Caco-2 (cell line): ENCODE measurements around the gene CRHR1. TPM values are rescaled to one million over a fixed set of nuclear protein-coding genes. Genes with fewer than 3 reads are reported as not detected.

Source experiments
- BruUV-seq: library from RNA; stranded (reverse); fragments of 400-500 nt; replicated peaks from 2 replicates; lab custom pipeline; 2021; lab: Mats Ljungman, UMichigan
- CTCF ChIA-PET: fragments of 300-600 bp; sonication (Branson Sonifier 250); formaldehyde crosslinking; loops from one replicate; lab custom pipeline; 2022; ENCODE audit warnings: antibody characterized with exemption; lab: Charles Lee
- POLR2A ChIA-PET: fragments of 300-600 bp; sonication (Branson Sonifier 250); formaldehyde crosslinking; loops from one replicate; lab custom pipeline; 2022; ENCODE audit warnings: antibody characterized with exemption; lab: Charles Lee
- DNase-seq, 2 experiments: peaks; one replicate each; pipeline versions ENCODE4 v3.0.0 to v3.0.0-alpha.2; 2020 to 2022
- H3K27me3 ChIP-seq: replicated peaks from 2 replicates; pipeline ENCODE4 v1.6.0; 2011; ENCODE audit warnings: low read length; ENCODE audit not compliant: control insufficient read depth, insufficient read depth
- H3K36me3 ChIP-seq: 2 replicates; pipeline ENCODE4 v1.5.1; 2011; ENCODE audit warnings: low read length; ENCODE audit not compliant: control insufficient read depth, insufficient read depth
- H3K4me1 ChIP-seq: fragments of 250-450 bp; sonication (Bioruptor Pico); 2 replicates; pipeline ENCODE4 v1.5.1; 2020; ENCODE audit warnings: mild to moderate bottlenecking
- H3K4me3 ChIP-seq: 2 replicates; pipeline ENCODE4 v1.5.1; 2011; ENCODE audit warnings: low read depth, mild to moderate bottlenecking, control low read depth, low read length
- H3K9me3 ChIP-seq: fragments of 250-450 bp; sonication (Bioruptor Pico); 2 replicates; pipeline ENCODE4 v1.5.1; 2020; ENCODE audit warnings: mild to moderate bottlenecking, moderate library complexity
- H3K27ac Mint-ChIP-seq: one replicate; pipeline ENCODE4 v1.8.0; 2022; ENCODE audit warnings: mixed read lengths; ENCODE audit not compliant: unreplicated experiment
- H3K27me3 Mint-ChIP-seq: one replicate; pipeline ENCODE4 v1.8.0; 2022; ENCODE audit warnings: mixed read lengths; ENCODE audit not compliant: insufficient read depth, unreplicated experiment
- H3K36me3 Mint-ChIP-seq: one replicate; pipeline ENCODE4 v1.8.0; 2022; ENCODE audit warnings: mild to moderate bottlenecking, mixed read lengths; ENCODE audit not compliant: insufficient read depth, unreplicated experiment
- H3K4me1 Mint-ChIP-seq: one replicate; pipeline ENCODE4 v1.8.0; 2022; ENCODE audit warnings: low read depth, mixed read lengths; ENCODE audit not compliant: unreplicated experiment
- H3K4me3 Mint-ChIP-seq: one replicate; pipeline ENCODE4 v1.8.0; 2022; ENCODE audit warnings: mild to moderate bottlenecking, moderate library complexity, mixed read lengths; ENCODE audit not compliant: unreplicated experiment
- H3K9me3 Mint-ChIP-seq: one replicate; pipeline ENCODE4 v1.8.0; 2022; ENCODE audit warnings: mixed read lengths; ENCODE audit not compliant: unreplicated experiment
- intact Hi-C: fragments of 100-400 bp; cut with micrococcal nuclease; formaldehyde crosslinking; loops from one replicate; pipeline ENCODE4 v1.10.0; 2022; ENCODE audit not compliant: unreplicated experiment
- total RNA-seq: library from RNA; stranded (reverse); gene quantifications from 2 replicates; pipeline ENCODE4 v1.2.3, GENCODE V29; 2022
- TF ChIP-seq, protein P1 (sequence below), 2 experiments: fragments of 200-600 bp in 1 of 2; IDR thresholded peaks; 1 replicate in 1 of 2; 2 replicates in 1 of 2; pipeline versions ENCODE4 v1.5.1 to v1.8.0; 2011 to 2022; ENCODE audit warnings: antibody characterized with exemption in 1 of 2, control low read depth in 1 of 2, inconsistent platforms in 1 of 2, low read depth in 1 of 2, low read length in 1 of 2, mild to moderate bottlenecking in 1 of 2, moderate library complexity in 1 of 2; ENCODE audit not compliant: insufficient read depth in 1 of 2, severe bottlenecking in 1 of 2, unreplicated experiment in 1 of 2

CRHR1 gene
- total RNA-seq, 1 experiment from 2014 or later, result not detected

DNA sequence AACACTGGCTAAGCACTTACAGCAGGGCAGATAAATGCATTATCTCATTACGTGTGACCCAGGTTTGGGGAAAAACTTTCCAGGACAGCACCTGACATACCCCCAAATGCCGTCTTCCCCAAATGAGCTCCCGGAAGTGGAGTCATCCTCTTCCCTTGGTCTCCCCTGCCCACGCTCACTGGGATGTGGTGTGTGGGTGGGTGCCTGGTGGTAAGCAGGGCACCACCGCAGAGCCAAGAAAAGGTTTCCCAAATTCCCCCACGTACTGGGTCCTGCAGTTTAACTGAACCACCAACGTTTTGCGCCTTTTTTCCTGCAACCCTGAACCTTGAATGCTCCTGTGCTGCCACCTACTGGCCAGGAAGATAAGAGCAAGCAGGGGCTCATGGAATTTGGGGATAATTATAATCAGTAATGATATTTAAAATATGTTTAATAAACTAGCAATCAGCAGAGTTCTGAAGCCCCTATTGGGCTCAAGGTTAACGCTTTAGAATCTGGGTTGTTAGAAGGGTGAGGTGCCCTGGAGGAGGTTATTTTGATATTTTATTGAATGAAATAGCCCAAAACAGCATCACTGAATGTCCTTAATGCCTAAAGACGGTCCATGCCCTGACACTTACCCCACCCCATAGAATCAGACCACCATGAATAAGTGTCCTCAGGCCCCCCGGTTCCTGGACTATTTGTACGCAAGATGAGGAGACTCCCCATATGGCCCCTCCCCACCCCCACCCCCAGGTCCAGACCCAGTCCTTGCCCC is 68.6 kb downstream of the CRHR1 start:
- ChIA-PET POLR2A (no interaction called here), CTCF (interaction anchor here (0.6 to 2.8 kb wide), 4 partner anchors 18 to 217 kb away, joined by 3 to 14 read pairs (median 5); no protein-coding TSS in a partner anchor)
- H3K36me3 Mint-ChIP-seq, result peaks cover 5% of the 10 kb centered on the region
- H3K27me3 ChIP-seq, result no peaks in the 10 kb centered on the region; the same call in 1 of the 2 replicates
- H3K4me1 ChIP-seq, result peaks cover 1% of the 10 kb centered on the region; the same call in 1 of the 2 replicates
- no peaks in the 10 kb centered on the region for H3K9me3 ChIP-seq
- BruUV-seq, result no TSS peak
- intact Hi-C loops, result loop anchor here (1.0 to 5.0 kb wide), 2 partner anchors 130 to 212 kb away; no protein-coding TSS in a partner anchor
- no peaks in the 10 kb centered on the region for H3K36me3 ChIP-seq
- H3K4me3 Mint-ChIP-seq, result no peak overlapping the region
- no peaks in the 10 kb centered on the region for H3K9me3 Mint-ChIP-seq
- H3K4me3 ChIP-seq, result no peak overlapping the region
- no peak overlapping the region for H3K27ac Mint-ChIP-seq
- peaks cover 1% of the 10 kb centered on the region for H3K4me1 Mint-ChIP-seq
- peak; percentile 66 to 76 for DNase-seq
- peaks cover 14% of the 10 kb centered on the region for H3K27me3 Mint-ChIP-seq
- TF ChIP-seq, protein P1, sequence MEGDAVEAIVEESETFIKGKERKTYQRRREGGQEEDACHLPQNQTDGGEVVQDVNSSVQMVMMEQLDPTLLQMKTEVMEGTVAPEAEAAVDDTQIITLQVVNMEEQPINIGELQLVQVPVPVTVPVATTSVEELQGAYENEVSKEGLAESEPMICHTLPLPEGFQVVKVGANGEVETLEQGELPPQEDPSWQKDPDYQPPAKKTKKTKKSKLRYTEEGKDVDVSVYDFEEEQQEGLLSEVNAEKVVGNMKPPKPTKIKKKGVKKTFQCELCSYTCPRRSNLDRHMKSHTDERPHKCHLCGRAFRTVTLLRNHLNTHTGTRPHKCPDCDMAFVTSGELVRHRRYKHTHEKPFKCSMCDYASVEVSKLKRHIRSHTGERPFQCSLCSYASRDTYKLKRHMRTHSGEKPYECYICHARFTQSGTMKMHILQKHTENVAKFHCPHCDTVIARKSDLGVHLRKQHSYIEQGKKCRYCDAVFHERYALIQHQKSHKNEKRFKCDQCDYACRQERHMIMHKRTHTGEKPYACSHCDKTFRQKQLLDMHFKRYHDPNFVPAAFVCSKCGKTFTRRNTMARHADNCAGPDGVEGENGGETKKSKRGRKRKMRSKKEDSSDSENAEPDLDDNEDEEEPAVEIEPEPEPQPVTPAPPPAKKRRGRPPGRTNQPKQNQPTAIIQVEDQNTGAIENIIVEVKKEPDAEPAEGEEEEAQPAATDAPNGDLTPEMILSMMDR (IDR thresholded peaks at IDR 0.05; ENCODE audit: insufficient read depth in 1 of 2, low read depth in 1 of 2, low read length in 1 of 2, severe bottlenecking in 1 of 2, unreplicated experiment in 1 of 2), result peak; percentile 90 to 92

GRCh38 chr17:45854209-45854608 is 70.1 kb downstream of the CRHR1 start:
- intact Hi-C loops, result loop anchor here (5.0 kb wide), 1 partner anchor 132 kb away; no protein-coding TSS in a partner anchor
- H3K36me3 Mint-ChIP-seq, result peaks cover 10% of the 10 kb centered on the region

More at GRCh38 chr17:45854209-45854608, 70.1 kb downstream of the CRHR1 start:
- CTCF ChIA-PET, result interaction anchor here (1.9 kb wide), 1 partner anchor 214 kb away, joined by 4 read pairs; no protein-coding TSS in a partner anchor
- TF ChIP-seq, protein P1 (IDR thresholded peaks at IDR 0.05; ENCODE audit: insufficient read depth in 1 of 2, low read depth in 1 of 2, low read length in 1 of 2, severe bottlenecking in 1 of 2, unreplicated experiment in 1 of 2), result no peak
- Histone ChIP-seq H3K4me1 (peaks cover 5% of the 10 kb centered on the region; the same call in 1 of the 2 replicates), H3K27me3 (no peaks in the 10 kb centered on the region; the same call in 1 of the 2 replicates), H3K36me3 (no peaks in the 10 kb centered on the region), H3K4me3 (no peak overlapping the region), H3K9me3 (no peaks in the 10 kb centered on the region)
- BruUV-seq, result no TSS peak
- H3K27me3 Mint-ChIP-seq, result peaks cover 16% of the 10 kb centered on the region
- H3K4me3 Mint-ChIP-seq, result no peak overlapping the region
- no peaks in the 10 kb centered on the region for H3K9me3 Mint-ChIP-seq
- POLR2A ChIA-PET, result no interaction called here
- peaks cover 8% of the 10 kb centered on the region for H3K4me1 Mint-ChIP-seq
- no peak for DNase-seq
- no peak overlapping the region for H3K27ac Mint-ChIP-seq
